ENCODE results near the gene CD180. TPM values are rescaled to one million over a fixed set of nuclear protein-coding genes. Genes with fewer than 3 reads are reported as not detected.
A peak's percentile ranks its signal among the peaks of the same experiment; 100 is the strongest.

Gene CD180
- total RNA-seq, 3 donors from 2014 or later: 0.98 to 4.6 (median 2.8) TPM

DNA sequence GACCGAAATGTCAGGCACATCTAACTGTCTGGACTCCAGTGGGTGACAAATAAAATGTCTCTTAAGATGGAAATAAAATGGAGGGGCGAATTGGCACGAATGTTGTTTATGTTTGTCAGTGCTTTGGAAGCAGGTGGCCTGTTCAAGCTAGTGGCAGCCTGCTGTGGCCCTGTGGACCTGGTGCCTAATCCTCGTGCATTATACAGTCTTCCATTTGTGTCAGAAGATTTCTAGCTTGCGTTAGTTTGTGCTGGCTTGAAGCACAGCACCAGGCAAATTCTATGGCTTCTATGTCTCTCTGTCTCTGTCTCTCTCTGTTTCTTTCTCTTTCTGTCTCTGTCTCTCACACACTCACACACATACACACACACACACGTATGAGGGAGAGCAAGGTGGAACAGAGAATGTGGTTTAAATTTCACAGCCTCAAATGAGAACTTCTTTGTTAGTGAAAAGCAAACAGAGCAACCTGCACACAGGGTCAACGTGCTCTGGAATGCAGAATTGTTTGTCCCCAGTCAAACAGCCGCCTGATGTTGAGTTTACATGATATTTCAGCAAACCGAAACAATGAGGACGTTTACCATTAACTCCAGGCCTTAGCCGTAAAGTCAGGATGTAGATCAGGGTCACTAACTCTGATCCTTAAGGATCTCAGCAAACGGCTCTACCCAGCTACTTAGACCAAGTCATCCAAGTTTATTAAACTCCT is 39.0 kb upstream of the CD180 start:
- Histone ChIP-seq H3K9me3 (no peaks in the 10 kb centered on the region), H3K36me3 (no peaks in the 10 kb centered on the region), H3K27me3 (no peaks in the 10 kb centered on the region), H3K4me1 (peaks cover 4 to 9% of the 10 kb centered on the region in 2 donors), H3K27ac (peak overlapping the region; percentile 82 to 90), H3K4me3 (no peak overlapping the region)
- DNase-seq (ENCODE audit: low spot score in 2 of 2): no peak
- intact Hi-C loops (cut with DNase I; ENCODE audit: low total_unique reads): no loop called here
- TF ChIP-seq, protein P1, sequence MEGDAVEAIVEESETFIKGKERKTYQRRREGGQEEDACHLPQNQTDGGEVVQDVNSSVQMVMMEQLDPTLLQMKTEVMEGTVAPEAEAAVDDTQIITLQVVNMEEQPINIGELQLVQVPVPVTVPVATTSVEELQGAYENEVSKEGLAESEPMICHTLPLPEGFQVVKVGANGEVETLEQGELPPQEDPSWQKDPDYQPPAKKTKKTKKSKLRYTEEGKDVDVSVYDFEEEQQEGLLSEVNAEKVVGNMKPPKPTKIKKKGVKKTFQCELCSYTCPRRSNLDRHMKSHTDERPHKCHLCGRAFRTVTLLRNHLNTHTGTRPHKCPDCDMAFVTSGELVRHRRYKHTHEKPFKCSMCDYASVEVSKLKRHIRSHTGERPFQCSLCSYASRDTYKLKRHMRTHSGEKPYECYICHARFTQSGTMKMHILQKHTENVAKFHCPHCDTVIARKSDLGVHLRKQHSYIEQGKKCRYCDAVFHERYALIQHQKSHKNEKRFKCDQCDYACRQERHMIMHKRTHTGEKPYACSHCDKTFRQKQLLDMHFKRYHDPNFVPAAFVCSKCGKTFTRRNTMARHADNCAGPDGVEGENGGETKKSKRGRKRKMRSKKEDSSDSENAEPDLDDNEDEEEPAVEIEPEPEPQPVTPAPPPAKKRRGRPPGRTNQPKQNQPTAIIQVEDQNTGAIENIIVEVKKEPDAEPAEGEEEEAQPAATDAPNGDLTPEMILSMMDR (IDR thresholded peaks at IDR 0.05): no peak
- TF ChIP-seq POLR2A (IDR thresholded peaks at IDR 0.05) (no peak), POLR2AphosphoS5 (IDR thresholded peaks at IDR 0.05) (no peak)

DNA sequence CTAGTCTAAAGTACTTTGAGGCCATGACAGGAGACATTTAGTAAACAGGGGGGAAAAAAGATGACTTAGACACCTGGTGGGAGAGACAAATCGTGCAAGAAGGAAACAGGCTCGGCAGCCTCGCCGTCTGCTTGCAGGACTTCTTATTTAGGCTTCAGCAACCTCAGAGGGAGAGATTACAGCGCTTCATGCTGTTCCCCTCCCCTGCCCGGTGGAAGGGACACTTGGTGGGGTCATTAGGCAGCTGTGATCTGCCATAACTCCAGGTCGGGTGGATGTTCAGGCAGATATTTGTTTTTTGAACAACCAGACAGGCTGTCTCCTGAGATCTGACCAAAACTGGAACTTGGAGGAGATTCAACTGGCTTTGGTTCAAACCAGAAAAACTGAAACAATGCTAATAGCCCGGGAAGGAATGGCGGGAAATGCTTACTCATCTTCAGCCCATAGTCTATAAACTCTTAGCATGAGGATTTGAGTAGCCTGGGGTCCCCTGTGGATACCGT is 38.1 kb upstream of the CD180 start:
- peak in 1 of 2 donors; percentile 49 for DNase-seq (ENCODE audit: low spot score in 2 of 2)
- Histone ChIP-seq H3K9me3 (no peaks in the 10 kb centered on the region), H3K4me3 (peak overlapping the region; percentile 18 to 63 (median 30)), H3K4me1 (peaks cover 4 to 9% of the 10 kb centered on the region in 2 donors), H3K27ac (peak overlapping the region; percentile 82 to 90), H3K27me3 (no peaks in the 10 kb centered on the region), H3K36me3 (no peaks in the 10 kb centered on the region)
- TF ChIP-seq, protein P1 (IDR thresholded peaks at IDR 0.05): no peak
- peak in 1 of 3 donors; percentile 46 for TF ChIP-seq POLR2AphosphoS5 (IDR thresholded peaks at IDR 0.05)
- no peak for TF ChIP-seq POLR2A (IDR thresholded peaks at IDR 0.05)
- intact Hi-C loops (cut with DNase I; ENCODE audit: low total_unique reads): no loop called here

DNA sequence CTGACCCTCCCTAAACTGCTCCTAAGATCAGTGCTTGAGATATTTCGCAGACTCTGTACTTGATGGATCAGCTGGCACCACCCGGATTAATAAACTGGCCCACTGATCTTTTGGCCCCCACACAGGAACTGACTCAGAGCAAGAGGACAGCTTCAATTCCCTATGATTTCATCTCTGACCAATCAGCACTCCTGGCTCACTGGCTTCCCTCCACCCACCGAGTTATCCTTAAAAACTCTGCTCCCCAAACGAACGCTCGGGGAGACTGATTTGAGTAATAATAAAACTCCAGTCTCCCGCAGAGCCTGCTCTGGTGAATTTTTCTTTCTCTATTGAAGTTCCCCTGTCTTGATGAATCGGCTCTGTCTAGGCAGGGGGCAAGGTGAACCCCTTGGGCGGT is 36.5 kb upstream of the CD180 start:
- no peak overlapping the region for H3K4me3 ChIP-seq
- H3K27ac ChIP-seq: peak overlapping the region in 1 of 2 donors; percentile 52
- TF ChIP-seq, protein P1 (IDR thresholded peaks at IDR 0.05): no peak
- TF ChIP-seq POLR2A (IDR thresholded peaks at IDR 0.05) (no peak), POLR2AphosphoS5 (IDR thresholded peaks at IDR 0.05) (no peak)
- H3K4me1 ChIP-seq: peaks cover 4 to 9% of the 10 kb centered on the region in 2 donors
- H3K27me3 ChIP-seq: no peaks in the 10 kb centered on the region
- H3K36me3 ChIP-seq: no peaks in the 10 kb centered on the region
- no peaks in the 10 kb centered on the region for H3K9me3 ChIP-seq
- no peak for DNase-seq (ENCODE audit: low spot score in 2 of 2)
- intact Hi-C loops (cut with DNase I; ENCODE audit: low total_unique reads): no loop called here

DNA sequence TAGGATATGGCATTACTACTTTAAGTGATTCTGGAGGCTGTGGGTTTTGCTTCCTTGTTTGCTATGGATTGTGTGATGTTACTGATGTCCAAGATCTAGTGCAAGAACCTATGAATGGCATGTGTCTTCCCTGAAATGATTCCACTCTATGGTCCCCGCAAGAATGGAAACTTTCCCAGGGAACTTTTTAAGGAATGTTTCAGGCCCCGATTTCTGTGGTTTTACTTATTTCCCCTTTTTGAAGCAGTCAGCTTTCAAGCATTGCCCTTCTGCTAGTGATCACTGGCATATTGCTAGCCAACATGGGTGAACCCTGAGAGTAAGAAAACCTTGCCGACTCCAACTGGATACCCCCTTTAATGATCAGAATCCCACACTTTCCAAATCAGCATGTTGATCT is 26.6 kb upstream of the CD180 start:
- H3K9me3 ChIP-seq: no peaks in the 10 kb centered on the region
- H3K27me3 ChIP-seq: no peaks in the 10 kb centered on the region
- no peak for DNase-seq (ENCODE audit: low spot score in 2 of 2)
- no peaks in the 10 kb centered on the region for H3K4me1 ChIP-seq
- no peak overlapping the region for H3K4me3 ChIP-seq
- H3K27ac ChIP-seq: no peak overlapping the region
- no peaks in the 10 kb centered on the region for H3K36me3 ChIP-seq
- intact Hi-C loops (cut with DNase I; ENCODE audit: low total_unique reads): no loop called here
- TF ChIP-seq POLR2AphosphoS5 (IDR thresholded peaks at IDR 0.05) (no peak), POLR2A (IDR thresholded peaks at IDR 0.05) (no peak)
- TF ChIP-seq, protein P1 (IDR thresholded peaks at IDR 0.05): no peak

DNA sequence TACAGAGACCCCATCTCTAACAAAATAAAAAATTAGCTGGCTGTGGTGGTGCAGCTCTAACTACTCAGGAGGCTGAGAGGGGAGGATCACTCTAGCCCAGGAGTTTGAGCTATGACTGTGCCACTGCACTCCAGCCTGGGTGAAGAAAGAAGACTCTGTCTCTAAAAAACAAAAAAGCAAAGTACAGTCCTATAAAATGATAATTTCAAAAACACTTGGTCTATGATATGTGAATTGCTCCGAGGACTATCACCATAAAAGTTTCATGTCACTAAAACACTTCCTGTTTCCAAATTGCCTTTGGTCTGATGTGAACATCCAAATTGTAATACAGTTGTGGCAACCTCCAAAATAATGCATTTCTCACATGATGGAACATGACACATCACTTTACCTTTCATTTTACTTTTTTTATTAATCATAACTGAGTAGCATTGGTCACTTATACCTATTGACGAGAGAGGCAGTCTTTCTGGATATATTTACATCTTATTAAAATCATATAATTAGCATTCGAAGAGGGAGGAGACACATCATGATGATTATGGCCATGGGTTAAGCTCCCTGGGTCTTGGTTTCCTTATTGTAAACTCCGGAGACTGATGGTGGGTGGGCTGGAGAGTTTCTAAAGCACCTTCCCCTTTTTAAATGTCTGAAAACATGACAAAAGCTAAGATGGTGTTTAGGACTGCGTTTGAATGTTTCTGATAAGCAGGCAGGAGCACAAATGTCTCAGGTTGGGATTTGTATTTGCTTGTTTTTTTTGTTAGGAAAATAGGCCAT is 25.8 kb upstream of the CD180 start:
- H3K4me3 ChIP-seq: no peak overlapping the region
- no peaks in the 10 kb centered on the region for H3K9me3 ChIP-seq
- no peak overlapping the region for H3K27ac ChIP-seq
- TF ChIP-seq POLR2AphosphoS5 (IDR thresholded peaks at IDR 0.05) (no peak), POLR2A (IDR thresholded peaks at IDR 0.05) (no peak)
- TF ChIP-seq, protein P1 (IDR thresholded peaks at IDR 0.05): no peak
- DNase-seq (ENCODE audit: low spot score in 2 of 2): no peak
- intact Hi-C loops (cut with DNase I; ENCODE audit: low total_unique reads): no loop called here
- no peaks in the 10 kb centered on the region for H3K27me3 ChIP-seq
- H3K4me1 ChIP-seq: no peaks in the 10 kb centered on the region
- no peaks in the 10 kb centered on the region for H3K36me3 ChIP-seq

All from breast epithelium (tissue), 4 donors.